ENCODE data around the gene RING1.

RING1 gene

DNA sequence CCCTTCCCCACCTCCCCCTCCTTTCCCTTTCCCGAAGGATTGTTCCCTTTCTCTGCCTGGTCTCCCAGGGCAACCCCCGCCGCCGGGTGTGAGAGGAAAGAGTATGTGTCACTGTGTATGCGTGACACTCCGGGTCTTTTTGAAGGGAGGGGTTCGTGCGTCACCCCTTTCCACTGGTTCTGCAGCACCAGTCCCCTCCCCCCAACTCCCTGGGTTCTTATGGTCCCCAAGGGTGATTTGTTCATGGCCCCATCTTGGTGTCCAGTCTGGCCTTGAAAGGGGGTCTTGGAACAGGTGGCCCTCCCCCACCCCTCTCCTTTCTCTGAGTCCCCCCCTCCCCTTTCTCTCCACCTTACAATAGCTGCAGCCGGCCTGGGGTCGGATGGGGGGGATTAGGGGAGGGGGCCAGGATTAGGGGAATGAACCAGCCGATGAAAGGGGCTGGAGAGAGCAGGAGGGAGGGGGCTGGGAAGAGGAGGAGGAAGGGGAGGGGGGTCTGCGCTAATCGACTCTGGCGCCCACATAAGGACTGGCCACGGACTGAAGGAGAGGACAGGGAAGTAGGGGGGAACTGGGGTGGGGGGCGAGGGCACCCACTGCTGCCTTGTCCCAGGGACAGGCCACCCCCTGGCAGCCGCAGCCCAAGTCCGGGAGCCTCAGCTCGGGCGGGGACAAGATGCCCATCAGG, 1.3 kb upstream of the RING1 start:
- Histone ChIP-seq H3K4me3 (replicated peaks; ENCODE audit: insufficient read depth, low read length) (peak overlapping the region; percentile 80), H3K27me3 (ENCODE audit: insufficient read depth, poor library complexity, severe bottlenecking) (no peaks in the 10 kb centered on the region), H3K27ac (replicated peaks) (no peak overlapping the region)
- no peak for TF ChIP-seq POLR2AphosphoS5 (IDR thresholded peaks at IDR 0.05; ENCODE audit: low read depth)
- TF ChIP-seq SPI1 (IDR thresholded peaks at IDR 0.05; ENCODE audit: borderline replicate concordance, low read depth) = no peak
- TF ChIP-seq, protein P1, sequence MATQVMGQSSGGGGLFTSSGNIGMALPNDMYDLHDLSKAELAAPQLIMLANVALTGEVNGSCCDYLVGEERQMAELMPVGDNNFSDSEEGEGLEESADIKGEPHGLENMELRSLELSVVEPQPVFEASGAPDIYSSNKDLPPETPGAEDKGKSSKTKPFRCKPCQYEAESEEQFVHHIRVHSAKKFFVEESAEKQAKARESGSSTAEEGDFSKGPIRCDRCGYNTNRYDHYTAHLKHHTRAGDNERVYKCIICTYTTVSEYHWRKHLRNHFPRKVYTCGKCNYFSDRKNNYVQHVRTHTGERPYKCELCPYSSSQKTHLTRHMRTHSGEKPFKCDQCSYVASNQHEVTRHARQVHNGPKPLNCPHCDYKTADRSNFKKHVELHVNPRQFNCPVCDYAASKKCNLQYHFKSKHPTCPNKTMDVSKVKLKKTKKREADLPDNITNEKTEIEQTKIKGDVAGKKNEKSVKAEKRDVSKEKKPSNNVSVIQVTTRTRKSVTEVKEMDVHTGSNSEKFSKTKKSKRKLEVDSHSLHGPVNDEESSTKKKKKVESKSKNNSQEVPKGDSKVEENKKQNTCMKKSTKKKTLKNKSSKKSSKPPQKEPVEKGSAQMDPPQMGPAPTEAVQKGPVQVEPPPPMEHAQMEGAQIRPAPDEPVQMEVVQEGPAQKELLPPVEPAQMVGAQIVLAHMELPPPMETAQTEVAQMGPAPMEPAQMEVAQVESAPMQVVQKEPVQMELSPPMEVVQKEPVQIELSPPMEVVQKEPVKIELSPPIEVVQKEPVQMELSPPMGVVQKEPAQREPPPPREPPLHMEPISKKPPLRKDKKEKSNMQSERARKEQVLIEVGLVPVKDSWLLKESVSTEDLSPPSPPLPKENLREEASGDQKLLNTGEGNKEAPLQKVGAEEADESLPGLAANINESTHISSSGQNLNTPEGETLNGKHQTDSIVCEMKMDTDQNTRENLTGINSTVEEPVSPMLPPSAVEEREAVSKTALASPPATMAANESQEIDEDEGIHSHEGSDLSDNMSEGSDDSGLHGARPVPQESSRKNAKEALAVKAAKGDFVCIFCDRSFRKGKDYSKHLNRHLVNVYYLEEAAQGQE (IDR thresholded peaks at IDR 0.05; ENCODE audit: insufficient replicate concordance, low read depth) = no peak
- TF ChIP-seq GABPA (IDR thresholded peaks at IDR 0.05; ENCODE audit: low read depth) = no peak
- TF ChIP-seq, protein P2, sequence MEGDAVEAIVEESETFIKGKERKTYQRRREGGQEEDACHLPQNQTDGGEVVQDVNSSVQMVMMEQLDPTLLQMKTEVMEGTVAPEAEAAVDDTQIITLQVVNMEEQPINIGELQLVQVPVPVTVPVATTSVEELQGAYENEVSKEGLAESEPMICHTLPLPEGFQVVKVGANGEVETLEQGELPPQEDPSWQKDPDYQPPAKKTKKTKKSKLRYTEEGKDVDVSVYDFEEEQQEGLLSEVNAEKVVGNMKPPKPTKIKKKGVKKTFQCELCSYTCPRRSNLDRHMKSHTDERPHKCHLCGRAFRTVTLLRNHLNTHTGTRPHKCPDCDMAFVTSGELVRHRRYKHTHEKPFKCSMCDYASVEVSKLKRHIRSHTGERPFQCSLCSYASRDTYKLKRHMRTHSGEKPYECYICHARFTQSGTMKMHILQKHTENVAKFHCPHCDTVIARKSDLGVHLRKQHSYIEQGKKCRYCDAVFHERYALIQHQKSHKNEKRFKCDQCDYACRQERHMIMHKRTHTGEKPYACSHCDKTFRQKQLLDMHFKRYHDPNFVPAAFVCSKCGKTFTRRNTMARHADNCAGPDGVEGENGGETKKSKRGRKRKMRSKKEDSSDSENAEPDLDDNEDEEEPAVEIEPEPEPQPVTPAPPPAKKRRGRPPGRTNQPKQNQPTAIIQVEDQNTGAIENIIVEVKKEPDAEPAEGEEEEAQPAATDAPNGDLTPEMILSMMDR (IDR thresholded peaks at IDR 0.05; ENCODE audit: insufficient read depth, low read length) = no peak
- no peak for DNase-seq (ENCODE audit: low read depth in 1 of 2, low spot score in 1 of 2)

DNA sequence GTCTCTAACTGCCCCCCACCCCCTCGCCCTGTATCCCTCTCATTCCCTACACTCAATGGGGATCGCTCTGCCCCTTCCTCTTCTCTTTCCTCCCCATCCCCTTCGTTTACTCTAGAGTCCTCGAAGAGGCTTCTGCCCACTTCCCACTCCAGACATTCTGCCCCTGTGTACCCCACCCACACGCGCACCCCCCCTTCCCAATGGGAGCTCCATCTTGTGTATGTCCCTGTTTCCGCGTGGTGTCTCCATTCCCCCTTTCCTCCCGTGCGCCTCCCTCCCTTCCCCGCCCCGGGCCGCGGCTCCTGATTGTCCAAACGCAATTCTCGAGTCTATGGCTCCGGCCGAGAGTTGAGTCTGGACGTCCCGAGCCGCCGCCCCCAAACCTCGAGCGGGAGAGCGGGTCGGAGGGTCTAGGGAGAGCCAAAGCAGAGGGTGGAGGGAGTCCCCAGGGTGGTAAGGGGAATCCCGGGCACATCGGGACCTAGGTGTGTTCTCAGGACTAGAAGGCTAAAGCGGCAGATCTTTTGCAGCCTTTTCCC, 679 bp upstream of the RING1 start:
- Histone ChIP-seq H3K27ac (replicated peaks) (peak overlapping the region; percentile 89), H3K4me3 (replicated peaks; ENCODE audit: insufficient read depth, low read length) (peak overlapping the region; percentile 80), H3K27me3 (ENCODE audit: insufficient read depth, poor library complexity, severe bottlenecking) (no peaks in the 10 kb centered on the region)
- TF ChIP-seq, protein P2 (IDR thresholded peaks at IDR 0.05; ENCODE audit: insufficient read depth, low read length) = no peak
- TF ChIP-seq SPI1 (IDR thresholded peaks at IDR 0.05; ENCODE audit: borderline replicate concordance, low read depth) (no peak), POLR2AphosphoS5 (IDR thresholded peaks at IDR 0.05; ENCODE audit: low read depth) (no peak), GABPA (IDR thresholded peaks at IDR 0.05; ENCODE audit: low read depth) (no peak)
- TF ChIP-seq, protein P1 (IDR thresholded peaks at IDR 0.05; ENCODE audit: insufficient replicate concordance, low read depth) = no peak
- DNase-seq (ENCODE audit: low read depth in 1 of 2, low spot score in 1 of 2) = peak in 1 of 2 experiments; percentile 25

DNA sequence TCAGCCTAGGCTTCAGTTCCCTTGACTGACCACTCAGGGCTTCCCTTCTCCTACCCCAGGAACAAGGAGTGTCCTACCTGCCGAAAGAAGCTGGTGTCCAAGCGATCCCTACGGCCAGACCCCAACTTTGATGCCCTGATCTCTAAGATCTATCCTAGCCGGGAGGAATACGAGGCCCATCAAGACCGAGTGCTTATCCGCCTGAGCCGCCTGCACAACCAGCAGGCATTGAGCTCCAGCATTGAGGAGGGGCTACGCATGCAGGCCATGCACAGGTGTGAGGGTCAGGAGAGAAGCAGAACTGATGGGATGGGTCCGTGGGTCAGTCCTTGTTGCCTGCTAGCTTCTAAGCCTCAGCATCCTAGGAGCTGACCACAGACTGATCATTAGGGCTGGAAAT, 1.6 kb downstream of the RING1 start:
- peaks cover 3% of the 10 kb centered on the region for H3K27me3 ChIP-seq (ENCODE audit: insufficient read depth, poor library complexity, severe bottlenecking)
- TF ChIP-seq, protein P2 (IDR thresholded peaks at IDR 0.05; ENCODE audit: insufficient read depth, low read length) = no peak
- TF ChIP-seq POLR2AphosphoS5 (IDR thresholded peaks at IDR 0.05; ENCODE audit: low read depth) (no peak), SPI1 (IDR thresholded peaks at IDR 0.05; ENCODE audit: borderline replicate concordance, low read depth) (no peak), GABPA (IDR thresholded peaks at IDR 0.05; ENCODE audit: low read depth) (no peak)
- TF ChIP-seq, protein P1 (IDR thresholded peaks at IDR 0.05; ENCODE audit: insufficient replicate concordance, low read depth) = no peak
- no peak for DNase-seq (ENCODE audit: low read depth in 1 of 2, low spot score in 1 of 2)
- H3K4me3 ChIP-seq (replicated peaks; ENCODE audit: insufficient read depth, low read length) = no peak overlapping the region
- H3K27ac ChIP-seq (replicated peaks) = no peak overlapping the region

Data from HL-60 (cell line).